GM12801 (cell line): Measurements from ENCODE around the gene STAB1.

Experiments used
- CTCF ChIP-seq: IDR thresholded peaks from one replicate; pipeline ENCODE4 v1.5.1; 2011; ENCODE audit warnings: control low read depth; ENCODE audit not compliant: insufficient read length; ENCODE audit errors: extremely low read depth

The STAB1 gene

GRCh38 chr3:52498137-52499054 is 3.3 kb downstream of the STAB1 start:
- no peak for TF ChIP-seq CTCF

GRCh38 chr3:52501046-52501445 is 5.9 kb downstream of the STAB1 start:
- TF ChIP-seq CTCF: no peak

- no peak for TF ChIP-seq CTCF
Observed at GRCh38 chr3:52502001-52502400, 6.9 kb downstream of the STAB1 start.

- no peak for TF ChIP-seq CTCF
Observed at GRCh38 chr3:52502808-52503350, 7.7 kb downstream of the STAB1 start.

GRCh38 chr3:52503788-52504424 is 8.8 kb downstream of the STAB1 start:
- TF ChIP-seq CTCF: no peak

GRCh38 chr3:52504977-52505376 is 9.8 kb downstream of the STAB1 start:
- no peak for TF ChIP-seq CTCF

GRCh38 chr3:52506266-52506966 is 11.3 kb downstream of the STAB1 start:
- TF ChIP-seq CTCF: no peak
